ENCODE data around the gene RASL11B.

Gene RASL11B

GRCh38 chr4:52873861-52874343 lies 11.8 kb downstream of the RASL11B start:
- no peak overlapping the region for H3K9ac ChIP-seq
- no peak overlapping the region for H3K27ac ChIP-seq
- no peak overlapping the region for H3K4me3 ChIP-seq (IDR thresholded peaks at IDR 0.05; ENCODE audit: insufficient read depth, low read depth, low read length)
- H2AFZ ChIP-seq (ENCODE audit: low read depth) = no peak overlapping the region
- no peaks in the 10 kb centered on the region for H3K4me1 ChIP-seq (ENCODE audit: low read depth, poor library complexity, severe bottlenecking)
- no peaks in the 10 kb centered on the region for H3K79me2 ChIP-seq (ENCODE audit: insufficient read depth, low read depth)
- no peaks in the 10 kb centered on the region for H4K20me1 ChIP-seq (ENCODE audit: insufficient read depth)
- TF ChIP-seq, protein P1, sequence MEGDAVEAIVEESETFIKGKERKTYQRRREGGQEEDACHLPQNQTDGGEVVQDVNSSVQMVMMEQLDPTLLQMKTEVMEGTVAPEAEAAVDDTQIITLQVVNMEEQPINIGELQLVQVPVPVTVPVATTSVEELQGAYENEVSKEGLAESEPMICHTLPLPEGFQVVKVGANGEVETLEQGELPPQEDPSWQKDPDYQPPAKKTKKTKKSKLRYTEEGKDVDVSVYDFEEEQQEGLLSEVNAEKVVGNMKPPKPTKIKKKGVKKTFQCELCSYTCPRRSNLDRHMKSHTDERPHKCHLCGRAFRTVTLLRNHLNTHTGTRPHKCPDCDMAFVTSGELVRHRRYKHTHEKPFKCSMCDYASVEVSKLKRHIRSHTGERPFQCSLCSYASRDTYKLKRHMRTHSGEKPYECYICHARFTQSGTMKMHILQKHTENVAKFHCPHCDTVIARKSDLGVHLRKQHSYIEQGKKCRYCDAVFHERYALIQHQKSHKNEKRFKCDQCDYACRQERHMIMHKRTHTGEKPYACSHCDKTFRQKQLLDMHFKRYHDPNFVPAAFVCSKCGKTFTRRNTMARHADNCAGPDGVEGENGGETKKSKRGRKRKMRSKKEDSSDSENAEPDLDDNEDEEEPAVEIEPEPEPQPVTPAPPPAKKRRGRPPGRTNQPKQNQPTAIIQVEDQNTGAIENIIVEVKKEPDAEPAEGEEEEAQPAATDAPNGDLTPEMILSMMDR (conservative IDR thresholded peaks at IDR 0.05; ENCODE audit: low read depth, low read length) = no peak
- H3K36me3 ChIP-seq (ENCODE audit: insufficient read depth) = no peaks in the 10 kb centered on the region
- H3K27me3 ChIP-seq (ENCODE audit: insufficient read depth, low read depth) = no peaks in the 10 kb centered on the region
- no peak overlapping the region for H3K4me2 ChIP-seq

DNA sequence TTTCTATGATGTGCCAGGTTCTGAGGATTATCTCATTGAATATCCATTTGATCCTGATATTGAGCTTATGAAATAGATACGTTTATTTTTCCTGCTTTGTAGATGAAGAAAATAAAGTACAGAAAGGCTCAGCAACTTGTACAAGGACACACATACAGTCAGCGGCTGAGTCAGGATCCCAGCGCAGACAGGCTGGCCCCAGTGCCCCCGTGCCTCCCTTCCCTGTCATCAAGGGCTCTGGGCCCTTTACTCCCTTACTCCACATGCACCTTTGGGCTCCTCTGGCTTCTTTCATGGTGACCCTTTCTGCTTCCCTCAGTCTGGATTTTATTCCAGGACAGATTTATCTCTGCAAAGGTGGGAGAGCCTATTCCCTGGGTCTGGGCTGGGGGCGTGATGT lies 12.8 kb downstream of the RASL11B start:
- H3K27me3 ChIP-seq (ENCODE audit: insufficient read depth, low read depth) = no peaks in the 10 kb centered on the region
- H4K20me1 ChIP-seq (ENCODE audit: insufficient read depth) = no peaks in the 10 kb centered on the region
- TF ChIP-seq, protein P1 (conservative IDR thresholded peaks at IDR 0.05; ENCODE audit: low read depth, low read length) = no peak

DNA sequence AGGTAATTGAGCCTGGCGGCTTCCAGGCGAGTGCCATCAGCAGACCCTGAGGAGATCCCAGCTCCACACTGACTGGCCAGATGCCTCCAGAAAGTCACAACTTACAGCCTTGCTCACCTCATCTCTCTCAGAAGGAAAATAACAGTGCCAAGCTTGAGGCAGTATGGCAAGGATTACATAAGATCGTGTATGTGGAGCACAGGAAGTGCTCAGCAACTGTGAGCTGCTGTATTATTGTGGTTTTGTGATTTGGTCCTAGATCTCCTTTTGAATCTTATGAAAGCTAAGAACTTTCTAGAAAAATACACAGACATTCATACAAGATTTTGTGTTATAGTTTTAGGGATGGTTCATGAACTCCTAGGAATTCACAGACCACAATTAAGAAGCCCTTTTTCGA lies 14.0 kb downstream of the RASL11B start:
- Histone ChIP-seq H3K4me1 (ENCODE audit: low read depth, poor library complexity, severe bottlenecking) (no peaks in the 10 kb centered on the region), H3K36me3 (ENCODE audit: insufficient read depth) (no peaks in the 10 kb centered on the region), H3K27me3 (ENCODE audit: insufficient read depth, low read depth) (no peaks in the 10 kb centered on the region), H3K9ac (no peak overlapping the region), H3K27ac (no peak overlapping the region), H3K4me2 (no peak overlapping the region), H2AFZ (ENCODE audit: low read depth) (no peak overlapping the region), H3K4me3 (IDR thresholded peaks at IDR 0.05; ENCODE audit: insufficient read depth, low read depth, low read length) (no peak overlapping the region), H4K20me1 (ENCODE audit: insufficient read depth) (no peaks in the 10 kb centered on the region), H3K79me2 (ENCODE audit: insufficient read depth, low read depth) (no peaks in the 10 kb centered on the region)
- TF ChIP-seq, protein P1 (conservative IDR thresholded peaks at IDR 0.05; ENCODE audit: low read depth, low read length) = no peak

More for the DNA sequence above, 12.8 kb downstream of the RASL11B start:
- Histone ChIP-seq H3K4me1 (ENCODE audit: low read depth, poor library complexity, severe bottlenecking) (no peaks in the 10 kb centered on the region), H3K27ac (no peak overlapping the region), H3K36me3 (ENCODE audit: insufficient read depth) (no peaks in the 10 kb centered on the region), H3K4me3 (IDR thresholded peaks at IDR 0.05; ENCODE audit: insufficient read depth, low read depth, low read length) (no peak overlapping the region), H2AFZ (ENCODE audit: low read depth) (no peak overlapping the region), H3K79me2 (ENCODE audit: insufficient read depth, low read depth) (no peaks in the 10 kb centered on the region), H3K4me2 (no peak overlapping the region), H3K9ac (no peak overlapping the region)

DNA sequence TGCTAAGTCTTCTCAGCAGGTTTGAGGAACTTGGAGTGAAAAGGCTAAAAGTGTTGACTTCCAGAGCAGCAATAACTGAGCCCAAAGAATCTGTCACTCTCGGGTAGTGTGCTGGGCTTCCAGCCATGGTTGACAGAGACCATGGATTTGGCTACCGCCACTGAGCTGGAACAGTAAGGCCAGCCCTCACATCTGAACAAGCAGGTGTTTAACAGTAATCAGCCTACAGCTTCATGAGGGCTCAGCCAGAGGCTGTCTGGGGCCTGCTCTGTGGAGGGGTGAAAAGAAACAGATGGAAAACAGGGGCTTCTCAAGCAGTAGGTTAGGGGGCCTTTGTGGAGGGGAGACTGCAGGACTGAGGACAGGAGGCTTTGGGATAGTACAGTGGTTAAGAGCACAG lies 14.9 kb downstream of the RASL11B start:
- Histone ChIP-seq H3K27me3 (ENCODE audit: insufficient read depth, low read depth) (no peaks in the 10 kb centered on the region), H3K9ac (no peak overlapping the region), H4K20me1 (ENCODE audit: insufficient read depth) (no peaks in the 10 kb centered on the region), H2AFZ (ENCODE audit: low read depth) (no peak overlapping the region), H3K4me1 (ENCODE audit: low read depth, poor library complexity, severe bottlenecking) (no peaks in the 10 kb centered on the region), H3K79me2 (ENCODE audit: insufficient read depth, low read depth) (no peaks in the 10 kb centered on the region), H3K27ac (no peak overlapping the region), H3K36me3 (ENCODE audit: insufficient read depth) (no peaks in the 10 kb centered on the region), H3K4me2 (no peak overlapping the region), H3K4me3 (IDR thresholded peaks at IDR 0.05; ENCODE audit: insufficient read depth, low read depth, low read length) (no peak overlapping the region)
- TF ChIP-seq, protein P1 (conservative IDR thresholded peaks at IDR 0.05; ENCODE audit: low read depth, low read length) = no peak
